GM21576 (cell line): Measurements from ENCODE around the gene UBL4B.

Source experiments
- ATAC-seq: cut with Tn5 transposase; IDR thresholded peaks from one replicate; pipeline ENCODE4 v1.9.1; 2021; ENCODE audit warnings: mild to moderate bottlenecking, moderate library complexity; ENCODE audit not compliant: unreplicated experiment

UBL4B gene

GRCh38 chr1:110112656-110113055 is 413 bp downstream of the UBL4B start:
- ATAC-seq = no peak

DNA sequence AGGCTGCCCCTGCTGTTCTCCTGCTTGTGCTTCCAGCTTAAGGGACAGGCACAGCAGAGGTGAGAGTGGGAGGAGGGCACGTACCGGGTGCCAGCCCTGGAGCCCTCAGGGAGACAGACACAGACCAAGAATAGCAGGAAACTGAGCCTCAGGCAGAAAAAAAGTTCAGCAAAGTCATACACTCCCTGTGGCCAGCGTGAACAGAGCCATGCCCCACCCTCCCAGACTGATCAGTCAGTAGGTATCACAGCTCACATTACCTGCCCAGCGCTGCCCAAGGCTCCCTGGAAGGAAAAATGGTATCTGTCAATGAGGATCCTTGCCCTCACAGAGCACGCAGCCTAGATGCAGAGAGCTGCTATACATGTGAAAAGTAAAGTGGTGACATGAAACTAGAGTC is 1.3 kb downstream of the UBL4B start:
- ATAC-seq = no peak

GRCh38 chr1:110114173-110114572 is 1.9 kb downstream of the UBL4B start:
- no peak for ATAC-seq

DNA sequence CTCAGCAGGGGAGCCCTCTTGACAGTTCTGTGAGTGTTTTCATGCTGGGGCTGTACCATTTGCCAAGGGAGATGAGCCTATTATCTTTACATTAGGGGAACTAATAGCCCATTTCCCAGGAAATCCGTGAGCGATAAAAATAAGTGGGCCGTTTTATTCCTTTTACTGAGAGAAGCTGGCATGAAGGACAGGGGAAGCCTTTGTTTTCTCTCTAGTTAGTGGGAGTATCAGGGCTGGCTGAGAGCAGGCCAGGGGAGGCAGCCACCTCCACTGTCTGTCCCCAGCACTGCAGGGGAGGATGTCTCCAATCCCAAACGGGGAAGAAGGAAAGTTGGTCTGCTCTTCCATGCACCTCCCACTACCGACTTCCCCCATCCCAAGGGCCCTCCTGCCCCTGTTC is 2.5 kb downstream of the UBL4B start:
- ATAC-seq = no peak

DNA sequence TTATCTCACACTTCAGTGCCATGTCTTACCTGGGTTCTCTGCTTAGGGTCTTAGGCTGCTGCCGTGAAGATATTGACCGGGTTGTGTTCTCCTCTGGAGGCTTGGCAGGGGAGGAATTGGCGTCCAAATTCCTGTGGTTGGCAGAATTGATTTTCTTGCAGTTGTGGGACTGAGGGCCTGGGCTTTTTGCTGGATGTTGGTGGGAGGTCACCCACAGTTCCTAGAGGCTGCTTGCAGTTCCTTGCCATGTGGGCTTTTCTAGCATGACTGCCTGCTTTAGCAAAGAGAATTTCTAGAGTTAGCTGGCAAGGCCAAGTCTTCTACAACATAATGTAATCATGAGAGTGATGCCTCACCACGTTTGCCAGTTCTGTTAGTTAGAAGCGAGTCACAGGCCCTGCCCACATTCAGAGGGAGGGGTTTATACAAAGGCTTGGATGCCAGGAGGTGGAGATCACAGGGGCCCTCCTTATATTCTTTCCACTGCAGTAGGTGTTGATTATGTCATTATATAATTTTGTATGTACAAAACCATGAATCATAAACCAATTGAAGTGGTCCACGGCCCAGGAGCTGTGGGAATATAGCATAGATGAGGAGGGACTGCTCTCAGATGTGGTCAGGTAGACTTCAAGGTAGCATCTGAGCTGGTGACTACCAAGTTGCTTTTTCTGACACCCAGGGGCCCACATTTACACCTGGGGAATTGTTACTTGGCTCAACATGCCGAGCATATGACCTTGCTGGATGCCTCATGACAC is 6.6 kb downstream of the UBL4B start:
- no peak for ATAC-seq

- no peak for ATAC-seq
Measured at GRCh38 chr1:110119843-110120242, 7.6 kb downstream of the UBL4B start.

- no peak for ATAC-seq
Measured at GRCh38 chr1:110120960-110121561, 8.8 kb downstream of the UBL4B start.

GRCh38 chr1:110123224-110123623 is 11.0 kb downstream of the UBL4B start:
- ATAC-seq = no peak

- ATAC-seq = no peak
Measured at GRCh38 chr1:110125810-110126209, 13.6 kb downstream of the UBL4B start.

GRCh38 chr1:110130113-110130591 is 17.9 kb downstream of the UBL4B start:
- no peak for ATAC-seq

- ATAC-seq = no peak
Measured at GRCh38 chr1:110130989-110131388, 18.7 kb downstream of the UBL4B start.

DNA sequence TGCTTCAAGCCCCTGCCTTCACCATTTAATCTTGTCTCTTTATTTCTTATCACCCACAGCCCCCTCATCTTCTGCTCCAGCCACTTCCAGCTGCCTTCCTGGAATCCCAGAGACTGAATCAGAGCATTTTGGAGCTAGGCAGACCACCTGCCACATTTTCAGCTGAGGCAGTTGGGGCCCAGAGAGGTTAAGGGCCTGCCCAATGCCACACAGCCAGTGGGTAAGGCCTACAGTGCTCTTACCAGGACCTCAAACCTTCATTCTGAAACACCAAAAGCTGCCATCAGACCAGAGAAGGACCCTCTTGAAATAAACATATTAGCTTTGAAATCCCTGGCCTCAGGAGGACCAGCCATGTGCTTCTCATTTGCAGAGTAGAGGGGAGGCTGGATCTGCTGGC is 20.4 kb downstream of the UBL4B start:
- ATAC-seq = no peak

GRCh38 chr1:110133436-110133835 is 21.2 kb downstream of the UBL4B start:
- ATAC-seq = no peak

DNA sequence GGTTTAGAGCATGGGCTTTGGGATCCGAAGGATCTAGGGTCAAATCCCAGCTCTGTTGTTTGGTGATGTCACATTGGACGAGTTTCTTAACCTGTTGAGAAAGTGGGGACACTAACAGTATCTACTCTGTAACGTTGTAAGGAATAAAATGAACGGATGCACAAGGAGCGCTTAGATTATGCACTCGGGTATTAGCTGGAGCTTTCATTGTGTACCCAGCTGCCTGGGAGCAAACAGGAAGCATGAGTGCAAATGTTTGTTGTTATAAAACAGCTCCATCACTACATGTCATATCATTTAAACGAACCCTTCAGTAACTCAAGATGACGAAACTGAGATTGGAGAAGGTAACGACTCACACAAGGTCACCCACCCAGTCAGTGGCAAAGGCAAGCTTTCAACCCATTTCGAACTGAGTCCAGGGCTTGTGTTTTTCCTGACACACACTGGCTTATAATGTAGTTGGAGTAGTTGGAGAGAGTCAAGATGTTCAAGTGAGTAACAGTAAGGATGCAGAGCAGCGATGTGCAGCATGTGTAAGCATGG is 21.9 kb downstream of the UBL4B start:
- ATAC-seq = no peak

- no peak for ATAC-seq
Measured at GRCh38 chr1:110135246-110135645, 23.0 kb downstream of the UBL4B start.

DNA sequence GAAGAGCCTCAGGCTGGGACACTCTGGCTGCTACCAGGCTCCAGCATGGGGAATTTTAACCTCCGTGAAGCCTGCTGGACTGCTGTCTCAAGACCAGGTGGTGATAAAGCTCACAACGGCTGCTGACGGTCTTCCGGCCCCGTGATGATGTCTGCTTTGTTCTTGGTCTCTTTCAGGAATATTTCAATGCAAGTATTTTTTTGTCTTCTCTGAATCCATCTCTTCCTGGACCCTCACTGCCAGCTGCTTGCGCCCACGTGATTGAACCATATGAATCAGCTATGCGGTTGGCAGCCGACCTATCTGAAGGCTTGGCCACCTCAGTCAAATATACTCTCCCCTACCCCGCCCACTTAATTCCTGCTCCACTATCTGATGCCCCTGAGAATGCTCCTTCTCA is 23.4 kb downstream of the UBL4B start:
- no peak for ATAC-seq

GRCh38 chr1:110136911-110137310 is 24.7 kb downstream of the UBL4B start:
- no peak for ATAC-seq

DNA sequence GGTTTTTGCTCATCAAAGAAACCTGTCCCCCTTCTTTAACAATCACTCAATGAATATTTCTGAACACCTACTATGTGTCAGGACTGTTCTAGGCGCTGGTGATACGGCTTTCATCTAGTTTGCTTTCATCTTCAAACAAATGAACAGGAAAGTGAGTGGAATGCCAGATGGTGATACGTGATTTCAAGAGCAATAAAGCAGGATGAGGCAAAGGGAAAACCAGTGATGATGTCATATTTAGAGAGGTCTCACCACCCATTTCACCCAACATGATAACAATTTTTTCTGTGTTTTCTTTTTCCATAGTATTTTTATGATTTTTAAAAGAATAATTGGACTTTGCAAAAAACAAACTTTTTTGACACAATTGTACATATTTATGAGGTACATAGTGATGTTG is 26.7 kb downstream of the UBL4B start:
- no peak for ATAC-seq

GRCh38 chr1:110144366-110144765 is 32.1 kb downstream of the UBL4B start:
- no peak for ATAC-seq

- no peak for ATAC-seq
Measured at GRCh38 chr1:110148961-110149360, 36.7 kb downstream of the UBL4B start.

GRCh38 chr1:110150330-110151174 is 38.3 kb downstream of the UBL4B start, which contains the start of gene SLC6A17:
TSS of gene SLC6A17 (plus strand) at chr1:110150494. CDS start at chr1:110166930, 16,436 bp downstream.
- no peak for ATAC-seq
